Activated T-cell treated with anti-CD3 and anti-CD28 coated beads for 4 hours (primary cell): ENCODE results near the gene RBM8A.
A peak's percentile ranks its signal among the peaks of the same experiment; 100 is the strongest.

Experiments
- DNase-seq: peaks from one replicate; pipeline ENCODE4 v3.0.0-alpha.2; 2020

RBM8A gene

GRCh38 chr1:145871994-145872924 is 55.0 kb downstream of the RBM8A start:
- DNase-seq: peak; percentile 7
